ENCODE measurements around the gene MSH3. TPM values are rescaled to one million over a fixed set of nuclear protein-coding genes. Genes with fewer than 3 reads are reported as not detected.

MSH3 gene
- total RNA-seq, 1 donor: 15.8 TPM

GRCh38 chr5:80919678-80920196, 265.3 kb downstream of the MSH3 start:
- no peaks in the 10 kb centered on the region for H3K9me3 ChIP-seq (ENCODE audit: low read depth, low read length)
- H3K4me1 ChIP-seq (ENCODE audit: insufficient read depth, low read length): no peaks in the 10 kb centered on the region
- no peaks in the 10 kb centered on the region for H3K27me3 ChIP-seq (ENCODE audit: insufficient read depth, low read length)
- no peak overlapping the region for H3K4me3 ChIP-seq (ENCODE audit: low read length)

GRCh38 chr5:80920333-80920732, 265.9 kb downstream of the MSH3 start:
- H3K9me3 ChIP-seq (ENCODE audit: low read depth, low read length): no peaks in the 10 kb centered on the region
- H3K27me3 ChIP-seq (ENCODE audit: insufficient read depth, low read length): no peaks in the 10 kb centered on the region
- H3K4me3 ChIP-seq (ENCODE audit: low read length): no peak overlapping the region
- H3K4me1 ChIP-seq (ENCODE audit: insufficient read depth, low read length): no peaks in the 10 kb centered on the region

GRCh38 chr5:80921026-80921425, 266.6 kb downstream of the MSH3 start:
- no peaks in the 10 kb centered on the region for H3K4me1 ChIP-seq (ENCODE audit: insufficient read depth, low read length)
- no peaks in the 10 kb centered on the region for H3K27me3 ChIP-seq (ENCODE audit: insufficient read depth, low read length)
- H3K9me3 ChIP-seq (ENCODE audit: low read depth, low read length): no peaks in the 10 kb centered on the region
- H3K4me3 ChIP-seq (ENCODE audit: low read length): no peak overlapping the region

DNA sequence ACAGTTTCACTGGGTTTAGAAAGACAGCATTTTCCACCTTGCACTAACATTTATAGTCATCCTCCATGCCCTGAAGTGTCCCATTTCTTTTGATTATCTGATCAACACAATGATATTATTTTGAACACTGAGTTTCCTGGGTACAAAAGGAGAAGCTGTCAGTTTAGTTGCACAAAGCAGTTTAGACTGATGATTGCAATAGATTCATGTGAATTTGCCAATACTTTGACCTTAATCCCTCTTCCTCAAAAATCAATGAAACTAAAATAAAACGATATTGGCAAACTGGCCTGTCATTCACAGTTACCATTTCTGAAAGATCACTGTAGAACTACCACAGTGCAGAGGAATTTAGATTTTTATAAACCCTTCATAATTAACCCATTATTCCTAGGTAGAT, 271.5 kb downstream of the MSH3 start:
- no peaks in the 10 kb centered on the region for H3K27me3 ChIP-seq (ENCODE audit: insufficient read depth, low read length)
- no peaks in the 10 kb centered on the region for H3K4me1 ChIP-seq (ENCODE audit: insufficient read depth, low read length)
- H3K4me3 ChIP-seq (ENCODE audit: low read length): no peak overlapping the region
- H3K9me3 ChIP-seq (ENCODE audit: low read depth, low read length): no peaks in the 10 kb centered on the region

Other genes starting within 250 kb of the MSH3 start
- gene ZFYVE16, start 246.6 kb upstream of the MSH3 start, total RNA-seq: 30.9 TPM
- gene FAM151B, start 166.6 kb upstream of the MSH3 start, total RNA-seq: 5.6 TPM
- gene ANKRD34B, start 84.4 kb upstream of the MSH3 start, total RNA-seq: 0.10 TPM
- gene DHFR, start 331 bp downstream of the MSH3 start, total RNA-seq: 7.7 TPM

Measured in mononuclear cell (primary cell).